Measurements from ENCODE around the gene BTBD19. TPM values are rescaled to one million over a fixed set of nuclear protein-coding genes. Genes with fewer than 3 reads are reported as not detected.

The BTBD19 gene
- total and polyA plus RNA-seq, 2 of the 8 experiments (the other 6 are each of a cell fraction or from before 2014, with no cell fraction given) = 1.1 TPM

- TF ChIP-seq, protein P1, sequence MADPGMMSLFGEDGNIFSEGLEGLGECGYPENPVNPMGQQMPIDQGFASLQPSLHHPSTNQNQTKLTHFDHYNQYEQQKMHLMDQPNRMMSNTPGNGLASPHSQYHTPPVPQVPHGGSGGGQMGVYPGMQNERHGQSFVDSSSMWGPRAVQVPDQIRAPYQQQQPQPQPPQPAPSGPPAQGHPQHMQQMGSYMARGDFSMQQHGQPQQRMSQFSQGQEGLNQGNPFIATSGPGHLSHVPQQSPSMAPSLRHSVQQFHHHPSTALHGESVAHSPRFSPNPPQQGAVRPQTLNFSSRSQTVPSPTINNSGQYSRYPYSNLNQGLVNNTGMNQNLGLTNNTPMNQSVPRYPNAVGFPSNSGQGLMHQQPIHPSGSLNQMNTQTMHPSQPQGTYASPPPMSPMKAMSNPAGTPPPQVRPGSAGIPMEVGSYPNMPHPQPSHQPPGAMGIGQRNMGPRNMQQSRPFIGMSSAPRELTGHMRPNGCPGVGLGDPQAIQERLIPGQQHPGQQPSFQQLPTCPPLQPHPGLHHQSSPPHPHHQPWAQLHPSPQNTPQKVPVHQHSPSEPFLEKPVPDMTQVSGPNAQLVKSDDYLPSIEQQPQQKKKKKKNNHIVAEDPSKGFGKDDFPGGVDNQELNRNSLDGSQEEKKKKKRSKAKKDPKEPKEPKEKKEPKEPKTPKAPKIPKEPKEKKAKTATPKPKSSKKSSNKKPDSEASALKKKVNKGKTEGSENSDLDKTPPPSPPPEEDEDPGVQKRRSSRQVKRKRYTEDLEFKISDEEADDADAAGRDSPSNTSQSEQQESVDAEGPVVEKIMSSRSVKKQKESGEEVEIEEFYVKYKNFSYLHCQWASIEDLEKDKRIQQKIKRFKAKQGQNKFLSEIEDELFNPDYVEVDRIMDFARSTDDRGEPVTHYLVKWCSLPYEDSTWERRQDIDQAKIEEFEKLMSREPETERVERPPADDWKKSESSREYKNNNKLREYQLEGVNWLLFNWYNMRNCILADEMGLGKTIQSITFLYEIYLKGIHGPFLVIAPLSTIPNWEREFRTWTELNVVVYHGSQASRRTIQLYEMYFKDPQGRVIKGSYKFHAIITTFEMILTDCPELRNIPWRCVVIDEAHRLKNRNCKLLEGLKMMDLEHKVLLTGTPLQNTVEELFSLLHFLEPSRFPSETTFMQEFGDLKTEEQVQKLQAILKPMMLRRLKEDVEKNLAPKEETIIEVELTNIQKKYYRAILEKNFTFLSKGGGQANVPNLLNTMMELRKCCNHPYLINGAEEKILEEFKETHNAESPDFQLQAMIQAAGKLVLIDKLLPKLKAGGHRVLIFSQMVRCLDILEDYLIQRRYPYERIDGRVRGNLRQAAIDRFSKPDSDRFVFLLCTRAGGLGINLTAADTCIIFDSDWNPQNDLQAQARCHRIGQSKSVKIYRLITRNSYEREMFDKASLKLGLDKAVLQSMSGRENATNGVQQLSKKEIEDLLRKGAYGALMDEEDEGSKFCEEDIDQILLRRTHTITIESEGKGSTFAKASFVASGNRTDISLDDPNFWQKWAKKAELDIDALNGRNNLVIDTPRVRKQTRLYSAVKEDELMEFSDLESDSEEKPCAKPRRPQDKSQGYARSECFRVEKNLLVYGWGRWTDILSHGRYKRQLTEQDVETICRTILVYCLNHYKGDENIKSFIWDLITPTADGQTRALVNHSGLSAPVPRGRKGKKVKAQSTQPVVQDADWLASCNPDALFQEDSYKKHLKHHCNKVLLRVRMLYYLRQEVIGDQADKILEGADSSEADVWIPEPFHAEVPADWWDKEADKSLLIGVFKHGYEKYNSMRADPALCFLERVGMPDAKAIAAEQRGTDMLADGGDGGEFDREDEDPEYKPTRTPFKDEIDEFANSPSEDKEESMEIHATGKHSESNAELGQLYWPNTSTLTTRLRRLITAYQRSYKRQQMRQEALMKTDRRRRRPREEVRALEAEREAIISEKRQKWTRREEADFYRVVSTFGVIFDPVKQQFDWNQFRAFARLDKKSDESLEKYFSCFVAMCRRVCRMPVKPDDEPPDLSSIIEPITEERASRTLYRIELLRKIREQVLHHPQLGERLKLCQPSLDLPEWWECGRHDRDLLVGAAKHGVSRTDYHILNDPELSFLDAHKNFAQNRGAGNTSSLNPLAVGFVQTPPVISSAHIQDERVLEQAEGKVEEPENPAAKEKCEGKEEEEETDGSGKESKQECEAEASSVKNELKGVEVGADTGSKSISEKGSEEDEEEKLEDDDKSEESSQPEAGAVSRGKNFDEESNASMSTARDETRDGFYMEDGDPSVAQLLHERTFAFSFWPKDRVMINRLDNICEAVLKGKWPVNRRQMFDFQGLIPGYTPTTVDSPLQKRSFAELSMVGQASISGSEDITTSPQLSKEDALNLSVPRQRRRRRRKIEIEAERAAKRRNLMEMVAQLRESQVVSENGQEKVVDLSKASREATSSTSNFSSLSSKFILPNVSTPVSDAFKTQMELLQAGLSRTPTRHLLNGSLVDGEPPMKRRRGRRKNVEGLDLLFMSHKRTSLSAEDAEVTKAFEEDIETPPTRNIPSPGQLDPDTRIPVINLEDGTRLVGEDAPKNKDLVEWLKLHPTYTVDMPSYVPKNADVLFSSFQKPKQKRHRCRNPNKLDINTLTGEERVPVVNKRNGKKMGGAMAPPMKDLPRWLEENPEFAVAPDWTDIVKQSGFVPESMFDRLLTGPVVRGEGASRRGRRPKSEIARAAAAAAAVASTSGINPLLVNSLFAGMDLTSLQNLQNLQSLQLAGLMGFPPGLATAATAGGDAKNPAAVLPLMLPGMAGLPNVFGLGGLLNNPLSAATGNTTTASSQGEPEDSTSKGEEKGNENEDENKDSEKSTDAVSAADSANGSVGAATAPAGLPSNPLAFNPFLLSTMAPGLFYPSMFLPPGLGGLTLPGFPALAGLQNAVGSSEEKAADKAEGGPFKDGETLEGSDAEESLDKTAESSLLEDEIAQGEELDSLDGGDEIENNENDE (IDR thresholded peaks at IDR 0.05; ENCODE audit: insufficient replicate concordance, low read length) = no peak
- no peak for TF ChIP-seq SAP30 (IDR thresholded peaks at IDR 0.05; ENCODE audit: insufficient read depth, insufficient replicate concordance, low read length)
- no peak for TF ChIP-seq HDAC6 (IDR thresholded peaks at IDR 0.05; ENCODE audit: low read depth, low read length)
- TF ChIP-seq POLR2AphosphoS5 (IDR thresholded peaks at IDR 0.05; ENCODE audit: low read depth, low read length) = peak; percentile 66; the same call in 1 of the 2 replicates
- peak; percentile 40; the same call in 1 of the 2 replicates for TF ChIP-seq TBP (IDR thresholded peaks at IDR 0.05; ENCODE audit: low read depth, low read length)
- TF ChIP-seq SIX5 (IDR thresholded peaks at IDR 0.05; ENCODE audit: low read depth, low read length) = no peak
- TF ChIP-seq RNF2 (IDR thresholded peaks at IDR 0.05; ENCODE audit: borderline replicate concordance, low read depth, low read length, missing control alignments, poor library complexity, severe bottlenecking) = no peak
- no peak for TF ChIP-seq CHD2 (IDR thresholded peaks at IDR 0.05; ENCODE audit: low read length)
- TF ChIP-seq MAFK (IDR thresholded peaks at IDR 0.05; ENCODE audit: low read depth, low read length) = no peak
- TF ChIP-seq CHD1 (IDR thresholded peaks at IDR 0.05; ENCODE audit: low read depth, low read length) = no peak
- TF ChIP-seq KDM5A (IDR thresholded peaks at IDR 0.05; ENCODE audit: low read length) = no peak
Observed at GRCh38 chr1:44786138-44786840, 22.0 kb upstream of the BTBD19 start (continued).

All from H1 (cell line).